ACC112 (cell line): ENCODE data around the gene LASP1.
"Not testable (repeated sequence)": the region's sequence is repeated elsewhere in the genome, so short reads cannot be mapped to it uniquely, and the experiment has no call there.

Experiments used
- H2AFZ ChIP-seq: fragments of 200-600 bp; sonication (generic); one replicate; pipeline ENCODE4 v1.6.0; 2017; ENCODE audit warnings: antibody characterized with exemption, low read length; ENCODE audit not compliant: unreplicated experiment
- H3K27ac ChIP-seq: fragments of 200-600 bp; sonication (generic); 2 replicates; pipeline ENCODE4 v1.5.1; 2014; ENCODE audit warnings: low read depth, mild to moderate bottlenecking, antibody characterized with exemption, low read length, moderate library complexity
- H3K27me3 ChIP-seq: fragments of 200-600 bp; sonication (generic); 2 replicates; pipeline ENCODE4 v1.6.1; 2014; ENCODE audit warnings: mild to moderate bottlenecking, antibody characterized with exemption, low read length, moderate library complexity, mixed read lengths; ENCODE audit not compliant: insufficient read depth
- H3K36me3 ChIP-seq: fragments of 200-600 bp; sonication (generic); 2 replicates; pipeline ENCODE4 v1.6.1; 2016; ENCODE audit warnings: mild to moderate bottlenecking, antibody characterized with exemption, low read length, moderate library complexity, mixed read lengths; ENCODE audit not compliant: insufficient read depth
- H3K4me1 ChIP-seq: fragments of 200-600 bp; sonication (generic); one replicate; pipeline ENCODE4 v1.6.1; 2016; ENCODE audit warnings: low read length, mixed read lengths; ENCODE audit not compliant: insufficient read depth, unreplicated experiment, control insufficient read depth
- H3K4me3 ChIP-seq: fragments of 200-600 bp; sonication (generic); 2 replicates; pipeline ENCODE4 v1.5.1; 2014; ENCODE audit warnings: mild to moderate bottlenecking, low read depth, low read length
- H3K79me2 ChIP-seq: fragments of 200-600 bp; sonication (generic); one replicate; pipeline ENCODE4 v1.6.0; 2016; ENCODE audit warnings: low read length; ENCODE audit not compliant: control insufficient read depth, unreplicated experiment, insufficient read depth

LASP1 gene

DNA sequence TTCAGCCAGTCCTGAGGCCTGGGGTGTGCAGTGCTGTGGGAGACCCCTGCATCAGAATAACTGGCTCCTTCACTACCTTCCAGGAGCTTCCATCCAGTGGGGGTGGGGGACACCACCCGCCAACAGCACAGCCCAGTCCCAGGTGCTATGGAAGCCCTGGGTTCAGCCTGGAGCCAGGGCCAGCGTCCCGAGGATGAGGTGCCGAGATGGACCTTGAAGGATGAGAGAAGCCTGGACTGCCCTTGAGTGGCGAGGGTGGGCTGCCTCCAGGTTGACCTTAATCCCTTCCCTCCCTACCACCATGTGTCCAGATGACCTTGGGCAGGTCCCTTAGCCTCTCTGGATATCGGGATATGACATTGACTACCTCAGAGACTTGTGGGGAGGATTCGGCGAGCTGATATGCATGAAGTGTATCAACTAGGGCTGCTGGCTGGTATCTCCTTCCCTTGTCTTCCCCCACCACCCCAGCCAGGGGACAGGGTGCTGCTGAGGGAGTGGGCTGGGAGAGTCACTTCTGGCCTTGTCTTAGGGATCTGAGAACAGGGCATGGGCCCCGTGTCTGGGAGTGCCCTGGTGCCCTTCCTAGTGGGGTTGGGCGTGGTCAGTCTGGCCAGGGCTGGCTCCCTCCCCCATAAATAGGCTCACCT lies 41.3 kb downstream of the LASP1 start:
- Histone ChIP-seq H3K27ac (no peak overlapping the region), H3K4me3 (no peak overlapping the region), H3K27me3 (no peaks in the 10 kb centered on the region), H3K36me3 (peaks cover 13% of the 10 kb centered on the region; the same call in 1 of the 2 replicates), H2AFZ (no peak overlapping the region), H3K4me1 (peaks cover 11% of the 10 kb centered on the region), H3K79me2 (peaks cover 47% of the 10 kb centered on the region)

DNA sequence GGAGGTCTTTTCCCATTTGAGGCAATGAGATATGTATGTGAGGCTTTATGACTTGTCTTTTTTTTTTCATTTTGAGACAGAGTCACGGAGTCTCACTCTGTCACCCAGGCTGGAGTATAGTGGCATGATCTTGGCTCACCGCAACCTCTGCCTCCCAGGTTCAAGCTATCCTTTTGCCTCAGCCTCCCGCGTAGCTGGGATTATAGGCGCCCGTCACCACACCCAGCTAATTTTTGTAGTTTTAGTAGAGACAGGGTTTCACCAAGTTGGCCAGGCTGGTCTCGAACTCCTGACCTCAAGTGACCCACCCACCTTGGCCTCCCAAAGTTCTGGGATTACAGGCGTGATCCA lies 41.8 kb downstream of the LASP1 start:
- not testable (repeated sequence) for H3K27me3 ChIP-seq, H2AFZ ChIP-seq, H3K27ac ChIP-seq, H3K4me3 ChIP-seq, H3K4me1 ChIP-seq
- Histone ChIP-seq H3K36me3 (peaks cover 14% of the 10 kb centered on the region; the same call in 1 of the 2 replicates), H3K79me2 (peaks cover 43% of the 10 kb centered on the region)

DNA sequence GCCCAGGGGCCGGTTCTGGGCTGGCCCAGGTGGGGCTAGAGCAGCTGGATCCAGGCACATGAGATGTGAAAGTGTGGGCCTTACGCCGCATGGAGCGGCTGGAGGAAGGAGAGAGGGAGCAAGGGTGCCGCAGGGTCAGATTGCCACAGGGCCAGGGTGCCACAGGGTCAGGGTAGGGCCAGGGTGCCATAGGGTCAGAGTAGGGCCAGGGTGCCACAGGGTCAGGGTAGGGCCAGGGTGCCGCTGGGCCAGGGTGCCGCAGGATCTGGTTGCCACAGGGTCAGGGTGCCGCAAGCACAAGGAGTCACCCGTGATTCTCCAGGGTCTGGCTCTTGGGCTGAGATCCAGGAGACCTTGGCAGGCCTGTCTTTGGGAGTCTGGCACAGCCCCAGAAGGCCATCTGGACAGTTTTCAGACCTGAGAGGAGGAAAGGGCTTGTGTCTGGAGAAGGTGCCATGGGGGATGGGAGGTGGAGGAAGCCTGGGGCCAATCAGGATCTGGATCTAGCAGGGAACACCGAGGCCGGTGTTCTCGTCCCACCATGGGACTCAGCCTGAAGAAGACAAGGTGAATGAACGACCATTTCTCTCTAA lies 42.5 kb downstream of the LASP1 start:
- H2AFZ ChIP-seq, result no peak overlapping the region
- no peak overlapping the region for H3K27ac ChIP-seq

DNA sequence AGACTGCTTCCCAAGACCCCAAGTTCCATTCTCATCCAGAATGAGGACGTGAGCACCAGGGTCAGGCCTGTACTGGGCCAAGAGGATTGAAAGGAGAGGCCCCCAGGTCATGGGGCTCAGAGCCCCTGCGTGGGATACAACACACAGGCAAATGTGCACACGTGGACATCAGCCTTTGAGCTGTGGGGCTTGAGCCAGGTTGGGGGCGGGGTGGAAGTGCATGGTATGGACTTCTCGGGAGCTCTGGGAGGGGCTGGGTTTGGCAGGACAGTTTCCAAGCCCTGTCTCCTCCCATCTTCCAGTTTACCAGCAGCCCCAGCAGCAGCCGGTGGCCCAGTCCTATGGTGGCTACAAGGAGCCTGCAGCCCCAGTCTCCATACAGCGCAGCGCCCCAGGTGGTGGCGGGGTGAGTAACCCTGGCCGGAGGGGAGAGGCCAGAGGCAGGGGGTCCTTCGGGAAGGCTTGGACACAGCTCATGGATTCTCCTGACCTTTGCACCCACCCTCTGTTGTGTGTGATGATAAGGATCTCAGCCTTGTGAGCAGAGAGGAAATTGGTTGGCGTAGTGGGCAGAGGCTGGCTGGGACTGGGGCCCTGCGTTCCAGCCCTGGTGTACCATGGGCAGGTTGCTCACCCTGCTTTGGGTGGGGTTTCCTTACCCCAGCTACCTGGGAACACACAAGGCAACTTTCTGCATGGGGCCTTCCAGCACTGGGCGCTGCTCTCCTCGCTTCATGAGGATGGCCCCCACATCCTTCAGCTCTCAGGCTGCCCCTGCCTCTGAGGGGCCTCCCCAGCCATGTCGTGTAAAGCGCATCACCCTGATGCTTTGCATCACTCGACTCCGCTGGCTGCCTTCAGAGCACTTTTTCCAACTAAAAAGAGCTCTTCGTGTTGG lies 45.1 kb downstream of the LASP1 start:
- Histone ChIP-seq H3K27me3 (no peaks in the 10 kb centered on the region), H3K4me3 (no peak overlapping the region), H3K36me3 (peaks cover 22% of the 10 kb centered on the region; the same call in 1 of the 2 replicates), H3K79me2 (peaks cover 12% of the 10 kb centered on the region), H3K4me1 (peaks cover 4% of the 10 kb centered on the region), H3K27ac (no peak overlapping the region), H2AFZ (no peak overlapping the region)

More for the DNA sequence above, 42.5 kb downstream of the LASP1 start:
- peaks cover 37% of the 10 kb centered on the region for H3K79me2 ChIP-seq
- H3K27me3 ChIP-seq, result no peaks in the 10 kb centered on the region
- peaks cover 18% of the 10 kb centered on the region; the same call in 1 of the 2 replicates for H3K36me3 ChIP-seq
- H3K4me1 ChIP-seq, result peaks cover 4% of the 10 kb centered on the region
- H3K4me3 ChIP-seq, result no peak overlapping the region

DNA sequence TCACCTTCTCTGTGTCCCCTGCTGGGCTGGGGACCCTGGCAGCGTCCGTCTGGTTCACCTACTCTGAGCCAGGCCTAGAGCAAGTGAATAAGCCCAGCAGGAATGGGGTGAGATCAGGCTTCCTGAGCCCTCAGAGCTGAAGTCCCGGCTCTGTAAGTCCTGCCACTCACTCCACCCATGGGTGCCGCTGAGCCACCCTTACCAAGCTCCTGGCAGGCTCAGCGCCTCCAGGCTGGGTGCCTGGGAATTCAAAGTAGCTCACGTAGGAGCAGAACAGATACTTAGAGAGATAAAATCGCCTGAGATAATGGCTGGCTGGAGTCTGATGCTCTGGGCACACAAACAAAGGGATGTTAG lies 45.8 kb downstream of the LASP1 start:
- Histone ChIP-seq H3K79me2 (peaks cover 11% of the 10 kb centered on the region), H3K36me3 (peaks cover 25% of the 10 kb centered on the region; the same call in 1 of the 2 replicates), H3K4me1 (peaks cover 4% of the 10 kb centered on the region), H3K27ac (no peak overlapping the region), H3K4me3 (no peak overlapping the region), H2AFZ (no peak overlapping the region), H3K27me3 (no peaks in the 10 kb centered on the region)

DNA sequence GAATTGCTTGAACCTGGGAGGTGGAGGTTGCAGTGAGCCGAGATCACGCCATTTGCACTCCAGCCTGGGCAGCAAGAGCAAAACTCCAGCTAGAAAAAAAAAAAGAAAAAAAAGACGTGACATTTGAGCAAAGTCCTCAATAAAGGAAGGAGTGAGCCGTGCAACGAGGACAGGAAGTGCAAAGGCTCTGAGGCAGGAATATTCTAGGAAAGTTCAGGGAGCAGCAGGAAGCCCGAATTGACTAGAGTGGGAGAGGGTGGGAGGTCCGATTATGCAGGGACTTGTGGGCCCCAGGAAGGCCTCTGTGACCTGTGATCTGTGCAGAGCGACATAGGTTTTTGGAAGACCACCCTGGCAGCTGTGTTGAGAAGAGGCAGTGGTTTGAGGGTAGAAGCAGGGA lies 46.9 kb downstream of the LASP1 start:
- Histone ChIP-seq H3K27me3 (no peaks in the 10 kb centered on the region), H3K4me1 (peaks cover 4% of the 10 kb centered on the region), H3K79me2 (peaks cover 9% of the 10 kb centered on the region), H3K27ac (no peak overlapping the region), H3K36me3 (peaks cover 25% of the 10 kb centered on the region; the same call in 1 of the 2 replicates), H3K4me3 (no peak overlapping the region), H2AFZ (no peak overlapping the region)

DNA sequence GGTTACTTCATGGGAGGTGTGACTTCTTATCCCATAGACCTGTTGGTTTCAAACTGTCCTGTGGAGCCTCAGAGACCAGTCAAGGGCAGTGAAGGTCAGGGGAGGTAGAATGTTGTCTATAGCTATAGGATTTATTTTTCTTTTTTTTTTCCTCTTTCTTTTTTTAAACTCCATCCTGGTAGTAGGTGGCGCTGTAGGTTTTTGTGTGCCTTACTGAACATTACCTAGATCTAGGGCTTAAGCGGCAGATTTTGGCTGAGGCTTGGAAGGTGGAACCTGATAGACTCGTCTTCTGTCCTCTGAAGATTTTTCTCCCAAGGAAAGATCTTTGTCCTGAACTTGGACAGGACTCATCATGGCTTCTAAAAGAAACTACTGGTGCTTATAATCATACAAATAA lies 47.4 kb downstream of the LASP1 start:
- Histone ChIP-seq H3K4me1 (peaks cover 2% of the 10 kb centered on the region), H3K27me3 (no peaks in the 10 kb centered on the region), H3K79me2 (peaks cover 7% of the 10 kb centered on the region), H2AFZ (no peak overlapping the region), H3K4me3 (no peak overlapping the region), H3K27ac (no peak overlapping the region), H3K36me3 (peaks cover 25% of the 10 kb centered on the region; the same call in 1 of the 2 replicates)

DNA sequence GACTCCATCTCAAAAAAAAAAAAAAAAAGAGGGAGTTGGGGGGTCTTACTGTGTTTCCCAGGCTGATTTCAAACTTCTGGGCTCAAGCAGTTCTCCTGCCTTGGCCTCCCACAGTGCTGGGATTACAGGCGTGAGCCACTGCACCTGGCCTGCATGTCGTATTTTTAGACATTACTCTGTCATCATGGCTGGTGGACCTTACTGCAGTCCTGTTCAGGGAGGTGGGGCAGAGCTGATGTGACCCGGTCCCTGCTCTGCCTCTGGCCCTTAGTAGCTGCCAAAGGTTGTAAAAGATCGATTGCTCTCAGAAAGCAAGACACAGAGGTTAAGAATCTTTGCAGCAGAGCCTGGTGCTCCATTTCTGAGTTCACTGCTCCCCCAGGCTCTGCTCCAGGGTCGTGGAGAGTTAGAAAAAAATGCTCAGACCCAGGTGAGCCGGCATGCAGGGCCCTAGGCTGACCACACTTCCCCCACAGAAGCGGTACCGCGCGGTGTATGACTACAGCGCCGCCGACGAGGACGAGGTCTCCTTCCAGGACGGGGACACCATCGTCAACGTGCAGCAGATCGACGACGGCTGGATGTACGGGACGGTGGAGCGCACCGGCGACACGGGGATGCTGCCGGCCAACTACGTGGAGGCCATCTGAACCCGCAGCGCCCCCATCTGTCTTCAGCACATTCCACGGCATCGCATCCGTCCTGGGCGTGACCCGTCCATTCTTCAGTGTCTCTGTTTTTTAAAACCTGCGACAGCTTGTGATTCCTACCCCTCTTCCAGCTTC lies 48.5 kb downstream of the LASP1 start:
- Histone ChIP-seq H3K27ac (no peak overlapping the region), H3K36me3 (peaks cover 25% of the 10 kb centered on the region; the same call in 1 of the 2 replicates)

DNA sequence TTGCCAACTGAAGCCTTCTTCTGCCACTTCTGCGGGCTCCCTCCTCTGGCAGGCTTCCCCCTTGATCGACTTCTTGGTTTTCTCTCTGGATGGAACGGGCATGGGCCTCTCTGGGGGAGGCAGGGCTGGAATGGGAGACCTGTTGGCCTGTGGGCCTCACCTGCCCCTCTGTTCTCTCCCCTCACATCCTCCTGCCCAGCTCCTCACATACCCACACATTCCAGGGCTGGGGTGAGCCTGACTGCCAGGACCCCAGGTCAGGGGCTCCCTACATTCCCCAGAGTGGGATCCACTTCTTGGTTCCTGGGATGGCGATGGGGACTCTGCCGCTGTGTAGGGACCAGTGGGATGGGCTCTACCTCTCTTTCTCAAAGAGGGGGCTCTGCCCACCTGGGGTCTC lies 49.1 kb downstream of the LASP1 start:
- Histone ChIP-seq H3K4me3 (no peak overlapping the region), H2AFZ (no peak overlapping the region), H3K36me3 (peaks cover 25% of the 10 kb centered on the region; the same call in 1 of the 2 replicates), H3K79me2 (peaks cover 3% of the 10 kb centered on the region), H3K4me1 (peaks cover 10% of the 10 kb centered on the region), H3K27me3 (no peaks in the 10 kb centered on the region), H3K27ac (no peak overlapping the region)

More for the DNA sequence above, 48.5 kb downstream of the LASP1 start:
- Histone ChIP-seq H2AFZ (no peak overlapping the region), H3K79me2 (peaks cover 3% of the 10 kb centered on the region), H3K27me3 (no peaks in the 10 kb centered on the region), H3K4me1 (peaks cover 10% of the 10 kb centered on the region), H3K4me3 (no peak overlapping the region)
